Tibial nerve (tissue), 4 donors: ENCODE measurements around the gene ZNF514. TPM values are rescaled to one million over a fixed set of nuclear protein-coding genes. Genes with fewer than 3 reads are reported as not detected.
A peak's percentile ranks its signal among the peaks of the same experiment; 100 is the strongest.

Experiments
- DNase-seq, 2 donors: peaks; one replicate each; pipeline ENCODE4 v3.0.0-alpha.2; 2019; ENCODE audit warnings: low spot score in 2 of 2
- H3K27ac ChIP-seq, 4 donors: fragments of 200-600 bp; sonication (generic) in 3 of 4; one replicate each; pipeline ENCODE4 v1.5.1; 2017 to 2019; ENCODE audit warnings: mild to moderate bottlenecking in 1 of 4
- H3K27me3 ChIP-seq, 2 donors: fragments of 200-600 bp; sonication (generic) in 1 of 2; one replicate each; pipeline versions ENCODE4 v1.5.1 to v1.6.0; 2017 to 2019
- H3K36me3 ChIP-seq, 3 donors: fragments of 200-600 bp; sonication (generic); one replicate each; pipeline ENCODE4 v1.5.1; 2018 to 2019
- H3K4me1 ChIP-seq, 4 donors: fragments of 200-600 bp; sonication (generic) in 3 of 4; one replicate each; pipeline ENCODE4 v1.5.1; 2017 to 2019
- H3K4me3 ChIP-seq, 4 donors: fragments of 200-600 bp; sonication (generic) in 3 of 4; one replicate each; pipeline ENCODE4 v1.5.1; 2017 to 2019; ENCODE audit warnings: mild to moderate bottlenecking in 1 of 4, moderate library complexity in 1 of 4
- H3K9me3 ChIP-seq, 4 donors: fragments of 200-600 bp; sonication (generic) in 3 of 4; one replicate each; pipeline ENCODE4 v1.5.1; 2017 to 2019
- EP300 ChIP-seq, 2 donors: sonication (generic); formaldehyde crosslinking; IDR thresholded peaks; one replicate each; pipeline ENCODE4 v1.6.1; 2017; ENCODE audit warnings: antibody characterized with exemption in 2 of 2, mild to moderate bottlenecking in 1 of 2
- POLR2A ChIP-seq, 2 donors: fragments of 450-650 bp; IDR thresholded peaks; one replicate each; pipeline ENCODE4 v1.6.1; 2017; ENCODE audit warnings: antibody characterized with exemption in 2 of 2, mild to moderate bottlenecking in 2 of 2, moderate library complexity in 2 of 2
- WGBS, 2 donors: methylation state at CpG; one replicate each; pipeline ENCODE4 v1.1.5; 2018; 5-methylcytosine and 5-hydroxymethylcytosine counted together
- total RNA-seq, 4 donors: library from RNA; depleted of rRNA; stranded (reverse); fragments of >200 nt; gene quantifications; one replicate each; pipeline ENCODE4 v1.1.0, GENCODE V29; 2016
- TF ChIP-seq, protein P1 (sequence below), 5 experiments: fragments of 200-600 bp in 3 of 5; fragments of 450-650 bp in 2 of 5; sonication (generic) in 3 of 5; IDR thresholded peaks; one replicate each; pipeline ENCODE4 v1.5.1; 2016 to 2019; ENCODE audit warnings: antibody characterized with exemption in 5 of 5, mild to moderate bottlenecking in 3 of 5, moderate library complexity in 2 of 5

Gene ZNF514
- total RNA-seq, 4 donors from 2014 or later: 19.4 to 24.1 (median 22.2) TPM

DNA sequence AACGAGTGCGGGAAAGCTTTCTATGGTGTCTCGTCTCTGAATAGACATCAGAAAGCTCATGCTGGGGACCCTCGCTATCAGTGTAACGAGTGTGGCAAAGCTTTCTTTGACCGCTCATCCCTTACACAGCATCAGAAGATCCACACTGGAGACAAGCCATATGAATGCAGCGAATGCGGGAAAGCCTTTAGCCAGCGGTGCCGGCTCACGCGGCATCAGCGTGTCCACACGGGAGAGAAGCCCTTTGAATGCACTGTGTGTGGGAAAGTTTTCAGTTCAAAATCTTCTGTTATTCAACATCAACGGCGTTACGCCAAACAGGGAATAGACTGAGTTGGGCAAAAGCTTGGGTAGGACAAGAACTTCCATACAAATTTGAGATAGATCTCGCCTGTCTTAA, 22.1 kb upstream of the ZNF514 start:
- Histone ChIP-seq H3K27ac (no peak overlapping the region), H3K4me3 (no peak overlapping the region), H3K27me3 (no peaks in the 10 kb centered on the region), H3K9me3 (peaks cover 0 to 63% (median 8%) of the 10 kb centered on the region in 4 donors), H3K36me3 (peaks cover 4 to 78% (median 19%) of the 10 kb centered on the region in 3 donors), H3K4me1 (no peaks in the 10 kb centered on the region)
- WGBS, 2 donors: 96 to 98% methylated on average over 18 of the region's 18 CpGs
- no peak for DNase-seq
- TF ChIP-seq POLR2A (IDR thresholded peaks at IDR 0.05) (no peak), EP300 (IDR thresholded peaks at IDR 0.05) (no peak)
- TF ChIP-seq, protein P1, sequence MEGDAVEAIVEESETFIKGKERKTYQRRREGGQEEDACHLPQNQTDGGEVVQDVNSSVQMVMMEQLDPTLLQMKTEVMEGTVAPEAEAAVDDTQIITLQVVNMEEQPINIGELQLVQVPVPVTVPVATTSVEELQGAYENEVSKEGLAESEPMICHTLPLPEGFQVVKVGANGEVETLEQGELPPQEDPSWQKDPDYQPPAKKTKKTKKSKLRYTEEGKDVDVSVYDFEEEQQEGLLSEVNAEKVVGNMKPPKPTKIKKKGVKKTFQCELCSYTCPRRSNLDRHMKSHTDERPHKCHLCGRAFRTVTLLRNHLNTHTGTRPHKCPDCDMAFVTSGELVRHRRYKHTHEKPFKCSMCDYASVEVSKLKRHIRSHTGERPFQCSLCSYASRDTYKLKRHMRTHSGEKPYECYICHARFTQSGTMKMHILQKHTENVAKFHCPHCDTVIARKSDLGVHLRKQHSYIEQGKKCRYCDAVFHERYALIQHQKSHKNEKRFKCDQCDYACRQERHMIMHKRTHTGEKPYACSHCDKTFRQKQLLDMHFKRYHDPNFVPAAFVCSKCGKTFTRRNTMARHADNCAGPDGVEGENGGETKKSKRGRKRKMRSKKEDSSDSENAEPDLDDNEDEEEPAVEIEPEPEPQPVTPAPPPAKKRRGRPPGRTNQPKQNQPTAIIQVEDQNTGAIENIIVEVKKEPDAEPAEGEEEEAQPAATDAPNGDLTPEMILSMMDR (IDR thresholded peaks at IDR 0.05): no peak

DNA sequence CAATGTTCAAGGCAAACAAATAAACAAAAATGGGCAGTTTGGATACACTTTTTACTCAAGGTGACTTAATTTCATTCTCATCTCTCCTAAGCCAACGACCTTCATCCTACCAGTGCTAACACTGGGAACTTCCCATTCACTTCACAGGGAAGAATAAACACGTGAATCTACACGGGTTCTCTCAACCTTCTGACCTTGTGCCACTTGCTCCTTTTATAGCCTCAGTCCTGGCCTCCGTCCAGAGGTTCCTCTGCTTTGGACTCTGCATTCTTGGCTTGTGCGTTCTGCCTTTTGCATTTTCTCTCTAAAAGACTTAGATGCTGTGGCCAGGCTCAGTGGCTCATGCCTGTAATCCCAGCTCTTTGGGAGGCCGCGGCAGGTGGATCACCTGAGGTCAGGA, 19.8 kb upstream of the ZNF514 start:
- Histone ChIP-seq H3K27me3 (no peaks in the 10 kb centered on the region), H3K4me1 (no peaks in the 10 kb centered on the region), H3K27ac (no peak overlapping the region), H3K4me3 (no peak overlapping the region), H3K36me3 (peaks cover 4 to 92% (median 19%) of the 10 kb centered on the region in 3 donors), H3K9me3 (peaks cover 0 to 52% (median 8%) of the 10 kb centered on the region in 4 donors)
- 71% methylated on average over 7 of the region's 7 CpGs for WGBS, 2 donors
- DNase-seq: no peak
- TF ChIP-seq, protein P1 (IDR thresholded peaks at IDR 0.05): no peak
- no peak for TF ChIP-seq EP300 (IDR thresholded peaks at IDR 0.05)
- TF ChIP-seq POLR2A (IDR thresholded peaks at IDR 0.05): no peak

DNA sequence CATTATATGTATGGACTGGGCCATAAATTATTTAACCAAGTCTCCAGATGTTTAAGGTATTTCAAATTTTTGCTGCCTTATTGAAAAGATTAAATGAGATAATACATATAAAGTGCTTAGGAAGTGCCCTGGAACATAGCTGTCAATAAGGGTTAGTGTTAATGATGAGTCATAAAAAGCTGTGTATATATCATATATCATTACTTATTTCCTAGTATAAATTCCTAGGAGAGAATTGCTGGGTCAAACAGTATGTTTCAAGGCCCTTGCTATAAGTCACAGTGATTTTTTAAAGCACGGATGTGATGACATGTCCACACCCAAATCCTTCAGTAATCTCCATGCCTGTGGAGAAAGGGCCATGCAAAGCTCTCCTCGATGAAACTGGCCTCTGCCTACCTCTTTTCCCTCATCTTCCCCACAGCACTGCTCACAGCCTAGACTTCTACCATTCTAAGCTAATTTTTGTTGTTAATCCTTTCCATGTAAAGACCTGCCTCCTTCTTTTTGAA, 14.4 kb upstream of the ZNF514 start:
- TF ChIP-seq, protein P1 (IDR thresholded peaks at IDR 0.05): no peak
- TF ChIP-seq EP300 (IDR thresholded peaks at IDR 0.05) (no peak), POLR2A (IDR thresholded peaks at IDR 0.05) (no peak)
- DNase-seq: no peak
- peaks cover 0 to 10% (median 0%) of the 10 kb centered on the region in 4 donors for H3K9me3 ChIP-seq
- 94% methylated on average over 2 of the region's 2 CpGs for whole genome bisulfite sequencing, 2 donors
- H3K4me3 ChIP-seq: no peak overlapping the region
- H3K4me1 ChIP-seq: no peaks in the 10 kb centered on the region
- H3K27ac ChIP-seq: no peak overlapping the region
- no peaks in the 10 kb centered on the region for H3K27me3 ChIP-seq
- H3K36me3 ChIP-seq: peaks cover 0 to 50% (median 0%) of the 10 kb centered on the region in 3 donors

DNA sequence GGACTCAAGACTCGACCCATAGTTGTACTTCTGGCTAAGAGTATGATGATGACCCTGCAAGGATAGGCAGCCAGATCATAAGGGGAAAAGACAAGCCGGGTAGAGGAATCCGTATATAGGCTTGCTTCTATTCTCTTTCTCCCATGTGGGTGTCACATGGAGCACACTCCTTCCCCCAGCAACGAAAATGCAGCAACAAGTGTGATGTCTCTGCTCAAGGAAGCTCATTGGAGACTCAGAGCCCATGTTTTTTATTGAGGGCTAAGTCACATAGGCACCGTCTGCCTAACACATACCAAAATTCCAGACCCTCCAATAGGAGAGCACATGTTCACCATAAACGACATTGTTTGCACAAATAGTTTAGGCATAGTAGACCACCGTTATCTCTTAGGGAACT, 12.3 kb upstream of the ZNF514 start:
- H3K9me3 ChIP-seq: no peaks in the 10 kb centered on the region
- 76 to 83% methylated on average over 7 of the region's 7 CpGs for WGBS, 2 donors
- H3K4me3 ChIP-seq: no peak overlapping the region
- TF ChIP-seq POLR2A (IDR thresholded peaks at IDR 0.05) (no peak), EP300 (IDR thresholded peaks at IDR 0.05) (no peak)
- TF ChIP-seq, protein P1 (IDR thresholded peaks at IDR 0.05): no peak
- peaks cover 0 to 1% (median 0%) of the 10 kb centered on the region in 4 donors for H3K4me1 ChIP-seq
- no peaks in the 10 kb centered on the region for H3K27me3 ChIP-seq
- no peak for DNase-seq
- H3K27ac ChIP-seq: no peak overlapping the region
- H3K36me3 ChIP-seq: peaks cover 0 to 28% (median 0%) of the 10 kb centered on the region in 3 donors

DNA sequence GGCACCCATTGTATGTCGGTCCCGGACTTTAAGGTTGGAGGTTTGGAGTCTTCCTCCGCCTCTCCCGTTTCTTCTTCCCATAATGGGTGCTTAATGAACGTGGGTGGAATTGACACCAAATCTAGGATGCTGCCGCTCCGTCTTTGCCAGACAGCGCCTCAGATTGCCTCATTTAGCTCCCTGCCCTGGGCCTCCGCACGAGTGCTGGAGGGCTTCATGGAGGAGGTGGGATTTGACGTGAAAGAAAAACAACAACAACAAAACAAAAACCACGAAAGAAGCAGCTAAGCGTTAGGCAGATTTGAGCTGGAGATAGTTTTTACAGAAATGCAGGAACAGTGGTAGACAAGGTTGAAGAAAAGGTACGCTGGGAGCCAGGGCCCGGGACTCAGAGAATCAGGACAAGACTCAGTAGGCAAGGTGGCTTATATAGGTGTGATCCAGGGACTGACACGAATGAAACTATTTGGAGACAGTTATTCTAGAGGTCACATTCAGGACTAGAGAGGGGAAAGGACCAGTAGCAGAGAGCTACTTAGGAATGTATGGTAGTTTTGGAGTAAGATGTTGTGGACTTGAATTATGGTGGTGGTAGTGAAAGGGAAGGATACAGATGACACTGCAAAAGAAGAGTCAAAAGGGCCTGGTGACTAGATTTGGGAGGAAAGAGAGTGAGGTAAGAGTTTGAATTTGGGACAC, 6.6 kb upstream of the ZNF514 start:
- H3K36me3 ChIP-seq: peaks cover 0 to 9% (median 0%) of the 10 kb centered on the region in 3 donors
- no peaks in the 10 kb centered on the region for H3K9me3 ChIP-seq
- peak overlapping the region; percentile 68 to 91 (median 70) for H3K4me3 ChIP-seq
- DNase-seq: no peak
- H3K4me1 ChIP-seq: peaks cover 0 to 29% (median 11%) of the 10 kb centered on the region in 4 donors
- peak overlapping the region; percentile 88 to 96 (median 91) for H3K27ac ChIP-seq
- TF ChIP-seq POLR2A (IDR thresholded peaks at IDR 0.05): no peak
- TF ChIP-seq, protein P1 (IDR thresholded peaks at IDR 0.05): no peak
- no peak for TF ChIP-seq EP300 (IDR thresholded peaks at IDR 0.05)
- 10 to 11% methylated on average over 16 of the region's 16 CpGs for WGBS, 2 donors
- no peaks in the 10 kb centered on the region for H3K27me3 ChIP-seq
